HG03159 (cell line): Measurements from ENCODE around the gene KCNT1.

Experiments used
- ATAC-seq: cut with Tn5 transposase; IDR thresholded peaks from one replicate; pipeline ENCODE4 v1.9.1; 2021; ENCODE audit warnings: mild to moderate bottlenecking, moderate library complexity; ENCODE audit not compliant: unreplicated experiment

KCNT1 gene

GRCh38 chr9:135724186-135724787, 22.3 kb downstream of the KCNT1 start:
- ATAC-seq: no peak

DNA sequence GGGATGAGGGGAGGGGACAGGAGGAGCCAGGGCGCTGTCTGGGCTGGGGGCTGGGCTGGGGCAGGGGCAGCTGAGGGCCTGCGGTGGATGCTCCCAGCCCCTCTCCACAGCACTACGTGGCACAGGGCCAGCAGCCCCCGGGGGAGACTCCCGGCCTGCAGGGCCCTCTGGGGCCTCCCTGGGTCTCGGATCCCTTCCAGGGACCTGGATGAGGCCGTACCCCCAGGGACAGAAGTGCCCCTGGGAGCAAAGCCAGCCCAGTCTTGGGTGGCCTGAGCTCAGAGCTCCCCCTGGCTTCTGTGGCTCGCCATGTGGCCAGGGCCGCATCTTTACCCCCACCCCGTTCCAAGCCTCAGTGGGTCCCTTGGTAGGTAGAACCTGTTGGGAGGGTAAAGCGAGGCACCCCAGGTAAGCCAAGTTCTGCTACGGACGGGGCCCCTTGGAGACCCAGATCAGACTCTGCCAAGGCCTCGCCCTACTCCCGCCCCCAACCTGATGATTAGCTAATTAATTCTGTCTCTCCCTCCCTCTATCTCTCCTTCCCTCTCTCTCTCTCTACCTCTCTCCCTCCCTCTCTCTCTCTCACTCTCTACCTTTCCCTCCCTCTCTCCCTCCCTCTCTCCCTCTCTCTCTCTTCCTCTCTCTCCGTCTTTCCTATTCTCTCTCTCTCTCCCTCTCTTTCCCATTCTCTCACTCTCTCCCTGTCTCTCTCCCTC, 24.3 kb downstream of the KCNT1 start:
- ATAC-seq: no peak

GRCh38 chr9:135727257-135727875, 25.4 kb downstream of the KCNT1 start:
- ATAC-seq: no peak

DNA sequence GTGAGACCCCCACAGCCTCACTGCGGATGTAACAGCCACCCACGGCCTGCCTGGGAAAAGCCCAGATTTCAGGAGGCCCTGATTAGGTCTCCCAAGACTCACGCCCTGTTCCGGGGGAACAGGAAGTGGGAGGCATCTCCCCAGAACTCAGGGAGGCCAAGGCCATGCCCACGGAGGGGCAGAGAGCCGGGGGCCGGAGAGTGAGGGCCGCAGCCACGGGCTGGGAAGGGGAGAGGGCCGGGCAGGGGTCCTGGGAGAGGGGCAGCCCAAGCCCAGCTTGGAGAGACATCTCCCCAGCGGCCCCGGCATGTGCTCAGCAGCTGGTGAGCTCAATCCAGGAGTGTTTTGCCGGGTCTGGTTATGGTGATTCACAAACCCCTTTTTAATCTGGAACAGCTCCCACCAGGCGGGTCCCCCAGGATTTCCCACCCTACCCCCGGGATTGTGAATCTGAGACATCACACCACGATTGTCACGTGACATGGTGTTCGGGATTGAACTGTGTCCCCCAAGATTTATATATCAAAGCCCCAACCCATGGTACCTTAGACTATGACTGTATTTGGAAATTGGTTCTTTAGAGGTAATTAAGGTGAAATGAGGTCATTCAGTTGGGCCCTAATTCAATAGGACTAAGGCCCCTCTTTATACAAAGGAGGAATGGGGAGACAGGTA, 26.6 kb downstream of the KCNT1 start:
- ATAC-seq: no peak

- no peak for ATAC-seq
These were observed 27.5 kb downstream of the KCNT1 start for GRCh38 chr9:135729480-135729879.

- no peak for ATAC-seq
These were observed 29.5 kb downstream of the KCNT1 start for GRCh38 chr9:135731454-135731853.

GRCh38 chr9:135732569-135733257, 30.7 kb downstream of the KCNT1 start:
- no peak for ATAC-seq

DNA sequence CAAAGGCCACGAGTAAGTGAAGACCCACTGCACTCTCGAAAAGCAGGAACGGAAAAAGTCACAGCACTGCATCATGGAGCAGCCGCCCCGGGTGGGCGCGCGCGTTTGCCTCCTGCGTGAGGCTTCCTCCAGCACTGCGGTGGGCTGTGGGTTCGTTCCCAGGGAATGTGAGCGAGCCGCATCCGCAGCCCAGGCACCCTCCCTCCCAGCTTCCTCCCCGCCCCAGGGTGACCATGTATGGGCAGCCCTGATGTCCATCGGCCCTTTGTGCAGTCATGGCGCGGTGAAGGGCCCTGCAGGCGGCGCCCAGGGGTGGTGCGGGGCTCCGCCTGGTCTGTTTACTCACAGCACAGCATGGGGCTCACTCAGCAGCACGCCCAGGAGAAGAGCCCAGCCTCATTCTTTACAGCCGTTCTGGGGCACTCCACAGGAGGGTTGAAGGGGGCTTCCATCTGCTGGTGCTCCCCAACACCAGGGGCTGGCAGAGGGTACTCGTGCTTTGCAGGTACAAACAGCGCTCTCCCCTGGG, 32.7 kb downstream of the KCNT1 start:
- ATAC-seq: no peak

- ATAC-seq: no peak
These were observed 34.4 kb downstream of the KCNT1 start for GRCh38 chr9:135736272-135736978.

GRCh38 chr9:135736979-135737839, 35.2 kb downstream of the KCNT1 start:
- ATAC-seq: no peak

DNA sequence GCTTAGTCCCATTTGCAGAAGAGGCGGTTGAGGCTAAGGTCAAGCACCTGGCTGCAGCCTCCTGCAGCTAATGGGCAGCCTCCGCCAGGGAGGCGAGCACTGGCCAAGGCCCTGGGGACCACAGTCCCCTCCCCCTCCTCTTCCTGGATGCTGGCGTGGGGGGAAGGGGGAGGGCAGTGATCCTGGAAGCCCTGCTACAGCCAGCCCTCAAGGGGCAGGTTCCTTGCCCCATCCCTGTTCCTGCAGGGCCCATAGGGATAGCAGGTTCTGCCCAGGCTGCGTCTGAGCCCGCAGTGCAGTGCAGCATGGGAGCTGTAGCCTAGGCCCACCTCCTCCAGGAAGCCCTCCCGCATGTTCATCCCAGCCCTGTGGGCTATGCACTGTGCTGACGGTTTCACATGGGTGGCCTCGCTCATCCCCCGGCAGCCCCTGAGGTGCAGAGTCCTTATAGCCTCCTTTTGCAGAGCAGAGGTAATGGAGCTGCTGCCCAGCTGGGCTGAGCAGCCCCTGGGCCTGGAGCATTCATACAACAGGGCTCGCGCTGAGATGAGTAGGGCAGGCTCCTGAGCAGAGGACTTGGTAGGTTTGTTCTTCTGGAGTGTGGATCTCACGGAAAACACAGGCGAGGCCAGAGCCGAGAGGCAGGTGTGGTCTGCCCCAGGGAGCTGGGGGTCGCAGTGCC, 36.0 kb downstream of the KCNT1 start:
- ATAC-seq: no peak

GRCh38 chr9:135739271-135740220, 37.6 kb downstream of the KCNT1 start:
- no peak for ATAC-seq

GRCh38 chr9:135741276-135742219, 39.6 kb downstream of the KCNT1 start:
- no peak for ATAC-seq

- ATAC-seq: no peak
These were observed 41.0 kb downstream of the KCNT1 start for GRCh38 chr9:135743021-135743420.

- ATAC-seq: no peak
These were observed 41.8 kb downstream of the KCNT1 start for GRCh38 chr9:135743546-135744332.
